Stimulated activated CD8-positive, alpha-beta memory T cell treated with anti-CD3 and anti-CD28 coated beads, Interleukin-15, amount 100 ng/mL, for 1 hour (primary cell): ENCODE measurements around the gene SPATA31D1.
"Not testable (repeated sequence)": the region's sequence is repeated elsewhere in the genome, so short reads cannot be mapped to it uniquely, and the experiment has no call there.

Experiments used
- DNase-seq: peaks from one replicate; pipeline ENCODE4 v3.0.0-alpha.2; 2020; ENCODE audit warnings: low read depth

The SPATA31D1 gene

GRCh38 chr9:81988472-81988871 lies at the start of gene SPATA31D1:
SPATA31D1 (plus strand) TSS chr9:81988772; CDS start chr9:81988819, 47 bp downstream.
- not testable (repeated sequence) for DNase-seq

- not testable (repeated sequence) for DNase-seq
These were observed 45.2 kb upstream of the SPATA31D1 start, which contains the start of gene SPATA31D3 for GRCh38 chr9:81943393-81943792. SPATA31D3 (plus strand) TSS chr9:81943500; CDS start chr9:81943586, 86 bp downstream.

- DNase-seq: not testable (repeated sequence)
These were observed 39.9 kb upstream of the SPATA31D1 start for GRCh38 chr9:81948650-81949049.

- DNase-seq: no peak
These were observed 35.5 kb upstream of the SPATA31D1 start for GRCh38 chr9:81953096-81953495.

- no peak for DNase-seq
These were observed 32.9 kb upstream of the SPATA31D1 start for GRCh38 chr9:81955625-81956024.

GRCh38 chr9:81964218-81965171 lies 24.1 kb upstream of the SPATA31D1 start:
- no peak for DNase-seq

- no peak for DNase-seq
These were observed 20.5 kb upstream of the SPATA31D1 start for GRCh38 chr9:81968026-81968425.

- DNase-seq: no peak
These were observed 18.6 kb upstream of the SPATA31D1 start for GRCh38 chr9:81969971-81970370.

- no peak for DNase-seq
These were observed 16.8 kb upstream of the SPATA31D1 start for GRCh38 chr9:81971727-81972126.

- DNase-seq: no peak
These were observed 13.8 kb upstream of the SPATA31D1 start for GRCh38 chr9:81974764-81975163.

- no peak for DNase-seq
These were observed 12.2 kb upstream of the SPATA31D1 start for GRCh38 chr9:81976351-81976750.

- no peak for DNase-seq
These were observed 9.4 kb upstream of the SPATA31D1 start for GRCh38 chr9:81979196-81979595.

GRCh38 chr9:81980568-81980967 lies 8.0 kb upstream of the SPATA31D1 start:
- no peak for DNase-seq

- DNase-seq: no peak
These were observed 6.7 kb upstream of the SPATA31D1 start for GRCh38 chr9:81981883-81982282.

- DNase-seq: no peak
These were observed 3.6 kb upstream of the SPATA31D1 start for GRCh38 chr9:81984928-81985327.

GRCh38 chr9:81986051-81986450 lies 2.5 kb upstream of the SPATA31D1 start:
- DNase-seq: no peak

GRCh38 chr9:81989700-81990099 lies 1.1 kb downstream of the SPATA31D1 start:
- DNase-seq: no peak

GRCh38 chr9:81993656-81994055 lies 5.1 kb downstream of the SPATA31D1 start:
- DNase-seq: no peak

- no peak for DNase-seq
These were observed 11.2 kb downstream of the SPATA31D1 start for GRCh38 chr9:81999806-82000205.

GRCh38 chr9:82010711-82011110 lies 22.1 kb downstream of the SPATA31D1 start:
- no peak for DNase-seq

- DNase-seq: no peak
These were observed 22.6 kb downstream of the SPATA31D1 start for GRCh38 chr9:82011133-82011532.

GRCh38 chr9:82012276-82012675 lies 23.7 kb downstream of the SPATA31D1 start:
- DNase-seq: no peak

GRCh38 chr9:82020331-82020730 lies 31.8 kb downstream of the SPATA31D1 start:
- no peak for DNase-seq

GRCh38 chr9:82021198-82021597 lies 32.6 kb downstream of the SPATA31D1 start:
- DNase-seq: no peak
